Measurements from ENCODE around the gene LRRK1.

The LRRK1 gene

DNA sequence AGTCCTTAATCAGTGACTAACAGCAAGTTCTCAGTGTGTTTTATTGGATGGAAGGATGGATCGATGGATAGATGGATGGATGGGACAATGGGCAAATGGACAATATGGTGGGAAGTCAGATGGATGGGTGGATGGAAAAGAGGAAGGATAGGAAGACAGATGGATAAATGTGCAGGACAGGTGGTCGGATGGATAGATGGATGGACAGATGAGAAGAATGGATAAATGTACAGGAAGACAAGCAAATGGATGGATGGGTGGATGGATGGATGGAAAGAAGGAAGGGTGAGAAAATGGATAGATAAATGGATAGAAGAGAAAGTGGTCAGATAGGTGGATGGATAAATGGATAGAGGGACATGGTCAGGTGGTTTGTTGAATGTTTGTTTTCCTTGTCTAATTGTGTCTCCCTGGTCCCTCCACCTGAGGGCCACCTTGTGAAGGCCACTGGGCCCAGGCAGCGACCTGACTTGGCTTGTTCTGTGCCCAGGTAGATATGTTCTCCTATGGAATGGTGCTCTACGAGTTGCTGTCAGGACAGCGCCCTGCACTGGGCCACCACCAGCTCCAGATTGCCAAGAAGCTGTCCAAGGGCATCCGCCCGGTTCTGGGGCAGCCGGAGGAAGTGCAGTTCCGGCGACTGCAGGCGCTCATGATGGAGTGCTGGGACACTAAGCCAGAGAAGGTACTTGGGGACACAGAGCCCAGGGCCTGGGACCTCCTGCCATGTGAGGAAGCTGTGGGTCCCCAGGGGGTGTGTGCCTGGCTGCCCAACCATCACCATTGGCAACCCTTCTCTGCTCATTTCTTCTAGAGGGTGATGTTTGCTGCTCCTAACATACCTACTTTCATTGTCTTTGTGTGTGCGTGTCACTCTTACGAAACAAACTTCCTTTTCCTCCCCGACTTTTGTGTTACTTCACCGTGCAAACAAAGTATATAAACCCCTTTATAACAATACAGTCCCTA is 137.5 kb downstream of the LRRK1 start:
- DNase-seq (ENCODE audit: low read depth in 2 of 2) = no peak

DNA sequence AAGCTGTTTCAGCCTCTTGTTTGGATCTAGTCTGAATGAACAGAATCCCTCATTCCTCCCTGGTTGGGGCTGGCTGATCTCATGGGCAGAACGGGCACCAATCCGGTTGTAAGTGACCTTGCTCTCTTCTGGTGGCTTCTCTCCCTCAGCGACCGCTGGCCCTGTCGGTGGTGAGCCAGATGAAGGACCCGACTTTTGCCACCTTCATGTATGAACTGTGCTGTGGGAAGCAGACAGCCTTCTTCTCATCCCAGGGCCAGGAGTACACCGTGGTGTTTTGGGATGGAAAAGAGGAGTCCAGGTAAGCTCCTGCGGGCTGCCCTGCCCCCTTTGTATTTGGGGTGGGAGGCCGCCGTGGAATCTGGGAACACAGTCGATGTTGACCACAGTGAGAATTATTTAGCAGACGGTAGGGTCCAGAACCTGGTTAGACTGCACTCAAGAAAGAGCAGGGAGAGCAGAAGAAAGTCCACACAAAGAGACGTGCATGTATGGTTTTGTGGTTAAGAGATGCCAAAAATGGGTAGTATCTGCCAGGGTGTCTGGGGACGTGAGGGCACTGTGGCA is 138.8 kb downstream of the LRRK1 start:
- DNase-seq (ENCODE audit: low read depth in 2 of 2) = no peak

DNA sequence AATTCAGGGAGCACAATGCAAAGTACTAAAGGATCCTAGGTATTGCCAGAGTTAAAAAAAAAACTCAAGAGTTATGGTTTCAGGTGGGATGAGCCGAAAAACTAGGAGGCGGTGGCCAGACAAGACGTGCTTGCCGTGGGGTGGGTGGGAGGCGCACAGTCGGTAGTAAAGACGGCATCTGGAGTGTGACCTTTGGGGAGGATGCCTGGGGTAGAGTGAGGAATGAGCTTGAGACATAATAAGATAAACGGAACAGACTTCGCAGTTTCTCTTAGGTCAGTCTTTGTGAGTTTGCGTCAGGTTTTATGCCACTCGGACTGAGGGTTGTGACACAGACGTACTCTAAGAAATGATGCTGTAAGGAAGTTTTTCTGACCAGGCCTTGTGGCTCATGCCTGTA is 139.6 kb downstream of the LRRK1 start:
- DNase-seq (ENCODE audit: low read depth in 2 of 2) = no peak

DNA sequence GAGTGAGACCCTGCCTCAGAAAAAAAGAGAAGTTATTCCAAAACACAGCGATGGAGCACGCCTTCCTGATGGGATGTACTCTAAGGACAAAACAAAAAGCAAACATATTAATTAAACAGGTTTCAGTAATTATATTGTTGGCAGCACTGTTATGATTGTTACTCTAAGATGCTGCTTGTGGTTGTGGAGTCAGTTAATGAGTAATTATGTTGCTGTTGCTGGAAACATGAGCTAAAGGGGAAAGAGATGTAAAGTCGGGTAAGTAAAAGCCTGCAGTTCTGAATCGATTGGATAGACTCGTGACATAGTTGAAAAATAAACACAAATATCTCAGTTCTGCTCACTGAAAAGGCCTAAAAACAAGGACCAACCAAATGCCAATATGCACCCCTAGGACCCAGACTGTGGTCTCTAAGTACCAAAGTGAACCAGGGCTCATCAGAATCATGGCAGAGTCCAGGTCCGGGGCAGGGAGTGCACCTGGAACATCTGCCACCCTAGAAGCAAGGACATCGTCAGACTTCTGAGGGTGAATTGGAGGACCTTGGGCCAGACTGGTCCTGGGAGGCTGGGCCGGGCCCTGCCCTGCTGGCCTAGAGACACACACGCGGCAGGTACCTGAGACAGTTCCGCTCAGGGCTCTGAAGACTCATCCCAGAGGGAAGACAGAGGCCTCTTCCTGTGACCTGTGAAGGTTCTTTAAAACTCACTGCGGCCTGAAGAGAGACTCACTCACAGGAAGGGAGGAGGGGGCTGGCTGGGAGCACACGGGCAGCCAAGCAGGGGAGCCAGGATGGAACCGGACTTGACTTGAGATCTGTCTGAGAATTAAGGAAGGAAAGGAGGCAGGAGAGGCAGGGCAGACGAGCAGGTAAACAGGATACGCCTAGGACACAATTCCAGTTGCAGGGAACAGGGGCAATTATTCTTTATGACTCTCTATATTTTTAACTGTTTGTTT is 140.5 kb downstream of the LRRK1 start:
- DNase-seq (ENCODE audit: low read depth in 2 of 2) = no peak

DNA sequence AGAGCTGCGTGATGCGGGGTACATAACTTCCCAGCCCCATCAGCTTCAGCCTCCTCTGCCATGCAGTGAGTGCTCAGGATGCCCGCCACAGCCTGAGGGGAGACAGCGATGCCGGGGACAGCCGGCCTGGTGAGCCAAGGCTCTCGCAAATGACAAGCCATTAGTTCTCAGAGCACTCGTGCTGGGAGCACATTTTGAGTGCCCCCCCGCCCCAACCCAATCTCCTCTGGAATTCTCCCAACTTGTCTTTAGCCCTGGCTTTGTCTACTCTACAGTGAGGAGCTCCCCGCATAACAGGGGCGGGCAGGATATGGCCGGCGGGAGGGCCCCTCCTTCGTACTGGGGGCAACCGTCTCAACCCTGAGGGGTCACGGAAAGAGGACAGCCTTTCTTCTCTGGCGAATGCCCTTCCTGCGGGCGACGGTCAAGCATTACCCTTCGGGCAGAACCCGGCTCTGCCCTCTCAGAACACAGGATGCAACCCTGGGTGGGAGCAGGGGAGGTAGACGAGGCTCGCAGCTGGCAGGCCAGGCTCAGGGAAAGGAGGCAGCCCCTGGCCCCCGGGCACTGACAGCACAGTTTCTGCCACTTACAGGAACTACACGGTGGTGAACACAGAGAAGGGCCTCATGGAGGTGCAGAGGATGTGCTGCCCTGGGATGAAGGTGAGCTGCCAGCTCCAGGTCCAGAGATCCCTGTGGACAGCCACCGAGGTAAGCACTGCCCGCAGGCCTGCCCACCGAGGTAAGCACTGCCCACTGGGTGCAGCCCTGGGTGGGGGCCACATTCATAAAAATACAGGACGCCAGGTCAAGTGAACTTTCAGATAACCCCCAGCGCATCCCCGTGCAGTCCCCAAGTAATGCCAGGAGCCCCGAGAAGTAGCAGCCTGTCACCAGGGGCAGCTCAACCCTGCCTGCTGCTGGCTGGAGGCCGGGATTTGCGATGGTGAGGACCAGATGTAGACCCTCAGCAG is 141.7 kb downstream of the LRRK1 start:
- no peak for DNase-seq (ENCODE audit: low read depth in 2 of 2)

DNA sequence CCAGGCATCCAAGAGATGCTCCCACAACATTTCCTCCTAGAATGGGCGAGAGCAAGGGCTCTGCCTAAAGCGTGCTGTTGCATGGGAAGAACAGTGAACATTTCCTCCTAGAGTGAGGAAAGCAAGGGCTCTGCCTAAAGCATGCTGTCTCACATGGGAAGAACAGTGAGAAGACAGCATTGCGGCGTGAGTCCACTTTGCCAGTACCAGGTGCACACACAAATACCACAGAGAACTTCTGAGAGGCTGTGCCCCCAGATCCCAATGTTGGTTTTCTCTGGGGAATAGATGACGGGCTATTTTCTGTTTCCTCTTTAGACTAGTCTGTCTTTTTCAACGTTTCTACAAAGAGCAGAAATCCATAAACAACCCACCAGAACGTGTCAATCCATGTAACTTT is 142.9 kb downstream of the LRRK1 start:
- DNase-seq (ENCODE audit: low read depth in 2 of 2) = no peak

DNA sequence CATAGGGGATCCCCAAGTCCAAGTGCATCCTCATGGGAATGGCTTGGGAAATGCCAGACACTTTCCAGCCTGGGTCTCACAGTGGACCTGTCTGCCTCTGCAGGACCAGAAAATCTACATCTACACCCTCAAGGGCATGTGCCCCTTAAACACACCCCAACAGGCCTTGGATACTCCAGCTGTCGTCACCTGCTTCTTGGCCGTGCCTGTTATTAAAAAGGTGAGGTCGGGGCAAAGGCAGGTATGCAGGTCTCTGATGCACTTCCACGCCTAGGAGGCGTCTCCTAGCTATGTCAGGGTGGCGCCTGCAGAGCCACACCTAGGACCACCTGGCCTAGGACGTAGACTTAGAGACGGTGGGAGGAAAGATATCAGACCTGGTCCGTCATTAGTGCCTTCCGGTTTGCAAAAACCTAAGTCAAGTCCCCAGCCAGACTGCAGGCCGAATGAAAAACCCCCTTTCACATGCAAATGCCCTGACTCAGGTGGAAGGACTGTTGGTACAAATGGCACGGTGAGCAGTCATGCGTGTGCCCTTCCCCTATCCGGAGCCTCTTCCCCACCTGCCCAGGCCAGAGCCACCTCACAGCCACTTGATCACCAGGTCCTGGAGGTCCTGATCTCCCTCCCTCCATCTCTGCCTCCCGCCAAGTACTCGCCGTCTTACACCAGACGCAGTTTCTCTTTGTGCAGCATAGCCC is 143.5 kb downstream of the LRRK1 start:
- no peak for DNase-seq (ENCODE audit: low read depth in 2 of 2)

DNA sequence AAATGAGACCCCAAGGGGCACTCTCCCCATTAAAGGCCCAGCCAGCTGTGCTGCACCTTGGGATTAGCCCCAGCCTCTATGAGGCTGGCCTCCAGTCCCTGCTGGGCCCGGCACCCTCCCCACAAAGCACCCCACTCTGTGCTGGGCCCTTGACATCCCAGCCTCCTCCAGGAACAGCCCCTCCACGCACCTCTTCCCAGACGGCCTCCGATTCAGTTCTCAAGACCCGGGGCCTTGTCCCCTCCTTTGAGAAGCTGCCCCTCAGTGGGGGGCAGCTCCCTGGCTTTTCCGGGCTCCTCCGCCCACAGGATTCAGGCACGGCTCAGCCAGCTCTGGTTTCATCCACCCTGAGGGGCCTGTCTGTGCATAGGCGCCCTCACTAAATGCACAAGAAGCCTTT is 144.1 kb downstream of the LRRK1 start:
- DNase-seq (ENCODE audit: low read depth in 2 of 2) = no peak

DNA sequence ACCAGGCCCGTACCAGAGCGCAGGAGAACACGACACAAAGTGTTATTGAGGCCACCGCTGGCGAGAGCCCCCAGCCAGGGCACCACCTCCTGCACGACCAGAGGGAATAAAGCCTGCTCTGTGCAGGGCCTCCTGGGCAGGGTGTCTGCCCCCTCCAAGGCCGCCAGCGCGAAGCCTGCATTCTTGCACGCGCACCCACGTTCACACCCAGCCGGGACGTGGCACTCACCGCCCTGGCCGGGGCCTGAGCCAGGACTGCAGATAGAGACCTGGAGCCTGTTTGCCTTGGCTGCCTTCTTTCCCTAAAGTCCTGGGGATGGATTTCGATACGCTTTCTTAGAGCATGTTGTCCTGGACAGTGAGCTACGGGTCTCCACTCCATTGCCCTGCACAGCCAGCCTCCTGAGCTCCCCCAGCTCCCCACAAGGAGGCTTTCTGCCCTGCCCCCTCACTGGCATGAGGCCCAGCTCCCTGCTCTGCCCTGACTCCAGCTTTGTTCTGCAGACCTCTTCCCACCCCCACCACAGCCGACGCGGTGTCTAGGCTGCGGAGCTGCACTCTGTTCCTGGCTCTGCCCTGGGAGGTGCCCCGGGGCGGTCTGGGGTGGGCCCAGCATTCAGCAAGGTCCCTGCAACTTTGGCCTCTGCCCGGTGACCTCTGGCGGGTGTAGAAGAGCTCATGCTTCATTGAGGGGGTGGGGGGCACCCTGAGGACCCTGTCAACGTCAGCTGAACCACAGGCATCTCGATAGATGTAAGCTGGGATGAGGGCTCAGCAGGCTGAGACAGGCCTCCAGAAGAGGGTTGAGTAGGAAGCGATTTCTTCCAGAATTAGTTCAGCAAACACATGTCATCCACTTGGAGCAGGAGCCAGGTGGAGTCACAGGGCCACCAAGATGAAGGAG is 145.0 kb downstream of the LRRK1 start:
- no peak for DNase-seq (ENCODE audit: low read depth in 2 of 2)

DNA sequence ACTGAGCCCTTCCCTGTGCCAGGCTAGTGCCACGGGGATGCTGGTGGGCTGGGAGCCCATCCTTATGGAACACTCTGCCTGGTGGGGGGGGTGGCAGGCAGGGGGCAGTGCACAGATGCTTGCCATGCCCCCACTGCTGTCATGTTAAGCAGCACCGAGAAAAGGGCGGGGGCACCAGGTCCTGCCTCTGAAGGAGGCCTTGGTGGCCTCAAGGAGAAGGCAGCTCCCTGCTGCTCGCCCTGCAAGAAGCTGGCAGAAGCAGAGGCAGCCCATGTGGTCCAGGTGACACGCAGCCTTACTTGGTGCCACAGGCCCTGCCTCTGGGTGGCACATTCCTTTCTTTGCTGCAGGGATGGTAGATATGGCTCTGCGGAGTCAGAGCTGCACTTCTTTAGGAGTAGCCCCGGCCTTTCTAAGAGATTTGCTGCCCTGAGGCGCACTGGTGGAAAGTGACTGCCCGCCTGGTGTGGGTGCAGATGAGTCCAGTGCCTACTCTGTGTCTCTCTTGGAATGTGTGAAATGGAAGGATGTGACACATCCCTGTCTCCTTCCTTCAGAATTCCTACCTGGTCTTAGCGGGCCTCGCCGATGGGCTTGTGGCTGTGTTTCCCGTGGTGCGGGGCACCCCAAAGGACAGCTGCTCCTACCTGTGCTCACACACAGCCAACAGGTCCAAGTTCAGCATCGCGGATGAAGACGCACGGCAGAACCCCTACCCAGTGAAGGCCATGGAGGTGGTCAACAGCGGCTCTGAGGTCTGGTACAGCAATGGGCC is 145.8 kb downstream of the LRRK1 start:
- no peak for DNase-seq (ENCODE audit: low read depth in 2 of 2)

DNA sequence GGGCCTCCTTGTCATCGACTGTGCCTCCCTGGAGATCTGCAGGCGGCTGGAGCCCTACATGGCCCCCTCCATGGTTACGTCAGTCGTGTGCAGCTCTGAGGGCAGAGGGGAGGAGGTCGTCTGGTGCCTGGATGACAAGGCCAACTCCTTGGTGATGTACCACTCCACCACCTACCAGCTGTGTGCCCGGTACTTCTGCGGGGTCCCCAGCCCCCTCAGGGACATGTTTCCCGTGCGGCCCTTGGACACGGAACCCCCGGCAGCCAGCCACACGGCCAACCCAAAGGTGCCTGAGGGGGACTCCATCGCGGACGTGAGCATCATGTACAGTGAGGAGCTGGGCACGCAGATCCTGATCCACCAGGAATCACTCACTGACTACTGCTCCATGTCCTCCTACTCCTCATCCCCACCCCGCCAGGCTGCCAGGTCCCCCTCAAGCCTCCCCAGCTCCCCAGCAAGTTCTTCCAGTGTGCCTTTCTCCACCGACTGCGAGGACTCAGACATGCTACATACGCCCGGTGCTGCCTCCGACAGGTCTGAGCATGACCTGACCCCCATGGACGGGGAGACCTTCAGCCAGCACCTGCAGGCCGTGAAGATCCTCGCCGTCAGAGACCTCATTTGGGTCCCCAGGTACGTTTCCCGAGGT is 146.5 kb downstream of the LRRK1 start:
- no peak for DNase-seq (ENCODE audit: low read depth in 2 of 2)

DNA sequence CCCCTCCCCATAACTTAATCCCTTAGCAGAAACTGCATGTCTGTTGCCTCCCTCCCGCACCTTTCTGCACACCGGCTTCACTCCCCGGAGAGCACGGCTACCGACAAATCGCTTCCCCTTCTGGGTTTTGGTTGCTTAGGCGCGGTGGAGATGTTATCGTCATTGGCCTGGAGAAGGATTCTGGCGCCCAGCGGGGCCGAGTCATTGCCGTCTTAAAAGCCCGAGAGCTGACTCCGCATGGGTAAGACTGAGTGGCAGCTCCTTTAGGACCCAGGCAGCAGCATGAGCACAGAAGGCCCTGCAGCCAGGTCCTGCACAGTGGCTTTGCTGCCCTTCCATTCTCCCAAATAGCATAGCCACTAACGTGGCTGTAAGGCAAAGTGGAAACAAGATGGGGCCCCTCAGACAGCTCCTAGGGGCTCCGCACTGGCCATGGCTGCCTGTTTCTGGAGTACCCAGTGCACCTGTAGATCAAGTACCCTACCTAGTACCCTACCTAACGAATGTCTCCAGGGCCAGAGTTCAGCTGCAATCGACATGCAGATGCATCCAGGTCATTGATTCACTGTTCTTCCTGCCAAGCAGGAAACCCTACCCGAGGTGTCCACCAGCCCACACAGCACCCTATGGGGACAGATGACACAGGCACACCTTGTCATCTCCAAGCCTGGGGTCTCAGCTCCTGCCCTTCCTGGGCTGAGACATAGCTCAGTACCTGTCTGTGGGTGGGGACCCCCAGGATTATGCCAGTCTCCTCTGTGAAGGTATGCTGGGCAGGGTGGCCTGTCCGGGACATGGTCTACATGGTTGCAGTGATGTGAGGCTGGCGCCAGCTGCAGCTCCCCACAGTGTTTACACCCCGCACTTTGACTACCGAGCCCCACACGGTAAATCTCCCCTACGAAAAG is 147.6 kb downstream of the LRRK1 start:
- no peak for DNase-seq (ENCODE audit: low read depth in 2 of 2)

DNA sequence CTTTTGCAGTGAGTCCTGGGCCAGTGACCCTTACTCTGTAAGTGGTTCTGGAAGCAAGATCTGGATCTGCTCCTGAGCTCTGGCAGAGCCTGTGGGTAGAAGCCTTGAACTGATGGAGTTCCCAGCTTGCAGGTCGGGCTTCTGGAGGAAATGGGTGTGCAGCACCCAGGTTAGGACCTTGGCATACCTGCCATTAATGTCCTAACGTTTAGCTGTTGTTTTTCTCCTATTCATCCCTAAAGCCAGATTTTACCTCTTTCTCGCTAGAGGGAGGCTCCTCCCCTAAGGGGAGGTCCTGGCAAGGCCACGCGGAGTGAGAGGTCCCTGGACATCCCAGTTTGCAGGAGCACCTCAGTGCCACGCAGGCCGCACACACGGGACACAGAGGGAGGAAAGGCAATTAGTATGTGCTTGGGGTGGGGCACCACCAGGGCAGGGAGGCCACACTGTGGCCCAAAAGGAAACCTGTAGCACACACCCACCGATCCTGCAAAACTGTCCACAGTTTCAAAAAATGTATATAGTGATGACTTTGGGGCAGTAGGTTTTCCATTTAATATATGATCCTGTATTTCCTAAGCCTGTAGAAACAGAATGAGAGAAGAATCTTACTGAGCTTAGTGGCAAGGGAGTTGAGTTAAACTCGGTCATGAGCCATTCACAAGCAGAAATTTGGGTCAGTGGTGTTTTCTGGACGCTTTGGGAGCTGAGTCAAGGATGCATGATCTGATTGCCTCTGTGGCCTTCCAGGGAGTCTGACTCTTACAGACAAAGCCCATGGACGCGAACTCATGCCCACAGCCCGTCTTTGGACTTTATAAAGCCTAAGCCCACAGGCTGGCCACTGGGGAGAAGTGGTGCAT is 148.7 kb downstream of the LRRK1 start:
- no peak for DNase-seq (ENCODE audit: low read depth in 2 of 2)

DNA sequence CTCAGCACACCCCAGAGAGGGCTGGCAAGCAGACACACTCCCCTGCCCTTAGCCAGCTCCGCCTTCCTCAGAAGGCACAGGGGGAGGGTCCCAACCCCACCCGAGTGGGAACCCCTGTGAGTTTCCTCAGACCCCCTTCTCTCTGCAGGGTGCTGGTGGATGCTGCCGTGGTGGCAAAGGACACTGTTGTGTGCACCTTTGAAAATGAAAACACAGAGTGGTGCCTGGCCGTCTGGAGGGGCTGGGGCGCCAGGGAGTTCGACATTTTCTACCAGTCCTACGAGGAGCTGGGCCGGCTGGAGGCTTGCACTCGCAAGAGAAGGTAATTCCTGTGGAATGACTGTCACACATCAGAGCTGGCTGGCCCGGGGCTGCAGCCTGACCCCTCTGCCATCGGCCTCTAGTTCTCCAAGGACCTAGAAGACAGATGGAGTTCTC is 149.4 kb downstream of the LRRK1 start:
- no peak for DNase-seq (ENCODE audit: low read depth in 2 of 2)

DNA sequence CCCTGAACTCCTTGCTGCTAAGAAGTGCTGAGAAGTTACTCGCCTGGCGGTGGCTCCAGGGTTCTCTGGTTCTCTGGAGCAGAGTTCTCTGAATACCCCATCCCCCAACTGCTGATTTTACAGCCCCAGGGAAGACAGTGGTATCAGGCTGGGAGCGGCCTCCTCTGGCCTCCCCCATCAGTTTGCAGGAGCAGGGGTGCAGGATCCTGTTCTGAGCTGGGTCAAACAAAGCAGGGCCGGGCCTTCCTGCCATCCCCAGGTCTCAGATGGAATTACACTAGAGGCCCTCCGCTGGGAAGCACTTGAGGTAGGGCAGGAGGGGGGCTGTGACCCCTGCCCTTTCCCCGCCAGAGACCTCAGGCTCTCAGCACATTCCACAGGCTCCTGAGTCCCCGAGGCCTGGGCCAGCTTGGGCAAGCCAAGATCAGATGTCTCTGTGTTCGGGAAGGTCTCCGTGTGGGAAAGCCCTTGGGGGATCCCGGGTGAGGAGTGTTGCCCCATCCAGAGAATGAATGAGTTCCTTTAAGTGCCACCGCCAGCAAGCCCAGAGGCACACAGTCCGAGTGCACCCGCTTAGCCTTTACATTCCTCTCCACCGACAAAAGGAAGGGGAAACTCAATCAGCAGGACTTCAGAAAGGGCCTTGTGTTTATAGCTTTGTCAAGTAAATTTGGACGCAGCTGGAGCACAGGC is 149.9 kb downstream of the LRRK1 start:
- DNase-seq (ENCODE audit: low read depth in 2 of 2) = no peak

Data from stimulated activated CD4-positive, alpha-beta T cell treated with anti-CD3 and anti-CD28 coated beads, Interleukin-12 subunit alpha, Interleukin-12 subunit beta, amount 100 ng/mL, for 24 hours (primary cell).